KMS-11 (cell line): ENCODE data around the gene MACROD2.

Experiments used
- H2AFZ ChIP-seq: fragments of 200-600 bp; sonication (generic); 2 replicates; pipeline ENCODE4 v1.6.1; 2016; ENCODE audit warnings: antibody characterized with exemption, mixed run types, low read depth
- H3K27ac ChIP-seq: fragments of 200-600 bp; sonication (generic); 2 replicates; pipeline ENCODE4 v1.6.1; 2016; ENCODE audit warnings: mild to moderate bottlenecking, mixed run types
- H3K27me3 ChIP-seq: fragments of 200-600 bp; sonication (generic); 2 replicates; pipeline ENCODE4 v1.6.1; 2017; ENCODE audit warnings: mild to moderate bottlenecking, low read depth, mixed run types, moderate library complexity; ENCODE audit not compliant: insufficient read depth
- H3K36me3 ChIP-seq: fragments of 200-600 bp; sonication (generic); 2 replicates; pipeline ENCODE4 v1.6.1; 2017; ENCODE audit warnings: mild to moderate bottlenecking, mixed run types; ENCODE audit not compliant: insufficient read depth
- H3K4me1 ChIP-seq: fragments of 200-600 bp; sonication (generic); 2 replicates; pipeline ENCODE4 v1.6.1; 2016; ENCODE audit warnings: mild to moderate bottlenecking, low read depth, mixed run types; ENCODE audit not compliant: poor library complexity, severe bottlenecking
- H3K4me2 ChIP-seq: fragments of 200-600 bp; sonication (generic); 2 replicates; pipeline ENCODE4 v1.7.0; 2016; ENCODE audit warnings: mild to moderate bottlenecking, mixed run types
- H3K4me3 ChIP-seq: fragments of 200-600 bp; sonication (generic); IDR thresholded peaks from 2 replicates; pipeline ENCODE4 v1.6.1; 2017; ENCODE audit warnings: low read depth, low read length, mixed read lengths; ENCODE audit not compliant: insufficient read depth
- H3K79me2 ChIP-seq: fragments of 200-600 bp; sonication (generic); 2 replicates; pipeline ENCODE4 v1.6.1; 2016; ENCODE audit warnings: low read depth, mixed run types; ENCODE audit not compliant: insufficient read depth
- H3K9ac ChIP-seq: fragments of 200-600 bp; sonication (generic); 2 replicates; pipeline ENCODE4 v1.6.1; 2016; ENCODE audit warnings: mild to moderate bottlenecking, mixed run types
- H4K20me1 ChIP-seq: fragments of 200-600 bp; sonication (generic); 2 replicates; pipeline ENCODE4 v1.6.1; 2016; ENCODE audit warnings: mild to moderate bottlenecking, mixed run types; ENCODE audit not compliant: insufficient read depth
- CTCF ChIP-seq: fragments of 200-600 bp; sonication (generic); conservative IDR thresholded peaks from 2 replicates; pipeline ENCODE4 v1.6.1; 2017; ENCODE audit warnings: low read depth, mild to moderate bottlenecking, antibody characterized with exemption, low read length, moderate library complexity, mixed read lengths

MACROD2 gene

DNA sequence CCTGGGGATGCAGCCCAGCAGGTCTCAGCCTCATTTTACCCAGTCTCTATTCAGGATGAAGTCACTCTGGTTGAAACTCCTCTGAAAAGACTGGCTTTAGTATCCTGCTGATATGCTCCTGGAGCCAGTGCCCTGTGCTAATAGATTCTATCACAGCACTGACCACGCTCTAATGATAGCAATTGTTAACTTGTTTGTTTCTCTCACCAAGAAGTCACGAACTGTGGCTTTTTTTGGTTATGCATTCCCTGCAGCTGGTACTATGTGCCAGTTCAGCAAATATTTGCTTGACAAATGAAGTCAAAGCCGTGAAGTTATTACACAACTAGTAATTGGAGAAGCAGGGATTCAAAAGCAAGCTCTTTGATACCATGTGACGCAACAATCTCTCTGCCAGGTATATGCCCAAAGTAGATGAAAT is 1823.3 kb downstream of the MACROD2 start:
- Histone ChIP-seq H3K27me3 (no peaks in the 10 kb centered on the region), H4K20me1 (no peaks in the 10 kb centered on the region), H3K9ac (no peak overlapping the region), H3K36me3 (no peaks in the 10 kb centered on the region), H3K27ac (no peak overlapping the region), H3K4me2 (no peak overlapping the region), H2AFZ (no peak overlapping the region), H3K79me2 (no peaks in the 10 kb centered on the region), H3K4me1 (no peaks in the 10 kb centered on the region), H3K4me3 (no peak overlapping the region)
- TF ChIP-seq CTCF: no peak

- H3K4me1 ChIP-seq: no peaks in the 10 kb centered on the region
- H3K36me3 ChIP-seq: no peaks in the 10 kb centered on the region
- H4K20me1 ChIP-seq: no peaks in the 10 kb centered on the region
- H3K4me3 ChIP-seq: no peak overlapping the region
- no peaks in the 10 kb centered on the region for H3K27me3 ChIP-seq
- H3K4me2 ChIP-seq: no peak overlapping the region
- no peak for TF ChIP-seq CTCF
- no peak overlapping the region for H2AFZ ChIP-seq
- H3K27ac ChIP-seq: no peak overlapping the region
- H3K79me2 ChIP-seq: no peaks in the 10 kb centered on the region
- H3K9ac ChIP-seq: no peak overlapping the region
Observed at GRCh38 chr20:15823718-15824117, 1828.4 kb downstream of the MACROD2 start.

GRCh38 chr20:15827628-15828027 is 1832.3 kb downstream of the MACROD2 start:
- no peaks in the 10 kb centered on the region for H4K20me1 ChIP-seq
- H3K4me3 ChIP-seq: no peak overlapping the region
- no peaks in the 10 kb centered on the region for H3K4me1 ChIP-seq
- H3K9ac ChIP-seq: no peak overlapping the region
- no peaks in the 10 kb centered on the region for H3K36me3 ChIP-seq
- H3K27ac ChIP-seq: no peak overlapping the region
- no peaks in the 10 kb centered on the region for H3K27me3 ChIP-seq
- H3K4me2 ChIP-seq: no peak overlapping the region
- no peak overlapping the region for H2AFZ ChIP-seq
- H3K79me2 ChIP-seq: no peaks in the 10 kb centered on the region
- TF ChIP-seq CTCF: no peak

- H3K9ac ChIP-seq: no peak overlapping the region
- H3K4me2 ChIP-seq: no peak overlapping the region
- H3K36me3 ChIP-seq: no peaks in the 10 kb centered on the region
- no peaks in the 10 kb centered on the region for H4K20me1 ChIP-seq
- H3K4me1 ChIP-seq: no peaks in the 10 kb centered on the region
- H3K4me3 ChIP-seq: no peak overlapping the region
- H2AFZ ChIP-seq: no peak overlapping the region
- no peaks in the 10 kb centered on the region for H3K27me3 ChIP-seq
- no peak for TF ChIP-seq CTCF
- no peak overlapping the region for H3K27ac ChIP-seq
- H3K79me2 ChIP-seq: no peaks in the 10 kb centered on the region
Observed at GRCh38 chr20:15831201-15831600, 1835.9 kb downstream of the MACROD2 start.

GRCh38 chr20:15832512-15832911 is 1837.2 kb downstream of the MACROD2 start:
- Histone ChIP-seq H3K79me2 (no peaks in the 10 kb centered on the region), H3K36me3 (no peaks in the 10 kb centered on the region), H3K4me2 (no peak overlapping the region), H3K27ac (no peak overlapping the region), H3K9ac (no peak overlapping the region), H2AFZ (no peak overlapping the region), H3K4me3 (no peak overlapping the region), H3K27me3 (no peaks in the 10 kb centered on the region; the same call in 1 of the 2 replicates), H4K20me1 (no peaks in the 10 kb centered on the region), H3K4me1 (no peaks in the 10 kb centered on the region)
- TF ChIP-seq CTCF: no peak
